NOMO-1 (cell line): ENCODE data around the gene DRD4.
"Not testable (repeated sequence)": the region's sequence is repeated elsewhere in the genome, so short reads cannot be mapped to it uniquely, and the experiment has no call there.

Experiments used
- DNase-seq, 2 experiments: peaks; one replicate each; lab custom pipeline; 2025; ENCODE audit not compliant: unreplicated experiment in 2 of 2; lab: John Stamatoyannopoulos, UW

Gene DRD4

GRCh38 chr11:665704-666281 is 28.7 kb downstream of the DRD4 start:
- no peak for DNase-seq

GRCh38 chr11:673866-674265 is 36.8 kb downstream of the DRD4 start:
- DNase-seq: no peak

GRCh38 chr11:674406-674805 is 37.3 kb downstream of the DRD4 start:
- DNase-seq: no peak

- no peak for DNase-seq
These were observed 41.2 kb downstream of the DRD4 start for GRCh38 chr11:678297-678696.

- DNase-seq: no peak
These were observed 42.5 kb downstream of the DRD4 start for GRCh38 chr11:679271-680207.

GRCh38 chr11:680476-680875 is 43.4 kb downstream of the DRD4 start:
- DNase-seq: no peak

GRCh38 chr11:680970-681369 is 43.9 kb downstream of the DRD4 start:
- no peak for DNase-seq

GRCh38 chr11:686451-687243 is 49.6 kb downstream of the DRD4 start:
- no peak for DNase-seq

GRCh38 chr11:687751-688150 is 50.7 kb downstream of the DRD4 start:
- no peak for DNase-seq

GRCh38 chr11:688681-689080 is 51.6 kb downstream of the DRD4 start:
- DNase-seq: no peak

GRCh38 chr11:689625-690024 is 52.6 kb downstream of the DRD4 start:
- no peak for DNase-seq

GRCh38 chr11:690244-690643 is 53.2 kb downstream of the DRD4 start:
- not testable (repeated sequence) for DNase-seq
